ENCODE results near the gene MYOG. TPM values are rescaled to one million over a fixed set of nuclear protein-coding genes. Genes with fewer than 3 reads are reported as not detected.

MYOG gene
- total RNA-seq, 1 donor from 2014 or later, result not detected

DNA sequence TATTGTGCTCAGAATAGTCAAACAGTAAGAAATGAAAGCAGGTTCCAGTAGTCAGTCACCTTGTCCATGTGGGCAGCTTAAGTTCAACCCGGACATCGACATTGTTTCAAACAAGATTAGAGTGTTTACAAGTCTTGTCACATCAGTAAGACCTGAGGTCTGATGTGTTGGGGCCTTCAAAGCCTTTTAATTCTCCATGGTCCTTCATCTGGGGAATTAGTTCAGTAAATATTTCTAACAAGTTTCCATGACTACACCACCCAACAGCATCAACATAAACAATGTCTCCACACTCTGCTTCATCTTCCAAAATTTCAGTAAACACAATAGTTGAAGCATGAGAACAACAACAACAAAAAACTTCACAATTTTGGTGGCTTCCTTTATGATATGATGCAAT is 26.7 kb upstream of the MYOG start:
- Histone ChIP-seq H3K27ac (replicated peaks) (no peak overlapping the region), H3K4me1 (no peaks in the 10 kb centered on the region), H3K36me3 (no peaks in the 10 kb centered on the region), H3K4me3 (no peak overlapping the region), H3K9me3 (replicated peaks) (no peaks in the 10 kb centered on the region), H3K27me3 (ENCODE audit: low read depth) (peaks cover 35% of the 10 kb centered on the region)
- intact Hi-C loops (cut with micrococcal nuclease), result loop anchor here (10.0 kb wide), 1 partner anchor 68 kb away; no protein-coding TSS in a partner anchor
- no peak for DNase-seq
- TF ChIP-seq, protein P1, sequence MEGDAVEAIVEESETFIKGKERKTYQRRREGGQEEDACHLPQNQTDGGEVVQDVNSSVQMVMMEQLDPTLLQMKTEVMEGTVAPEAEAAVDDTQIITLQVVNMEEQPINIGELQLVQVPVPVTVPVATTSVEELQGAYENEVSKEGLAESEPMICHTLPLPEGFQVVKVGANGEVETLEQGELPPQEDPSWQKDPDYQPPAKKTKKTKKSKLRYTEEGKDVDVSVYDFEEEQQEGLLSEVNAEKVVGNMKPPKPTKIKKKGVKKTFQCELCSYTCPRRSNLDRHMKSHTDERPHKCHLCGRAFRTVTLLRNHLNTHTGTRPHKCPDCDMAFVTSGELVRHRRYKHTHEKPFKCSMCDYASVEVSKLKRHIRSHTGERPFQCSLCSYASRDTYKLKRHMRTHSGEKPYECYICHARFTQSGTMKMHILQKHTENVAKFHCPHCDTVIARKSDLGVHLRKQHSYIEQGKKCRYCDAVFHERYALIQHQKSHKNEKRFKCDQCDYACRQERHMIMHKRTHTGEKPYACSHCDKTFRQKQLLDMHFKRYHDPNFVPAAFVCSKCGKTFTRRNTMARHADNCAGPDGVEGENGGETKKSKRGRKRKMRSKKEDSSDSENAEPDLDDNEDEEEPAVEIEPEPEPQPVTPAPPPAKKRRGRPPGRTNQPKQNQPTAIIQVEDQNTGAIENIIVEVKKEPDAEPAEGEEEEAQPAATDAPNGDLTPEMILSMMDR (IDR thresholded peaks at IDR 0.05; ENCODE audit: borderline replicate concordance), result no peak

- Histone ChIP-seq H3K36me3 (no peaks in the 10 kb centered on the region), H3K9me3 (replicated peaks) (peaks cover 15% of the 10 kb centered on the region), H3K27me3 (ENCODE audit: low read depth) (peaks cover 34% of the 10 kb centered on the region), H3K4me1 (no peaks in the 10 kb centered on the region), H3K27ac (replicated peaks) (no peak overlapping the region), H3K4me3 (no peak overlapping the region)
- no peak for DNase-seq
- intact Hi-C loops (cut with micrococcal nuclease), result no loop called here
- TF ChIP-seq, protein P1 (IDR thresholded peaks at IDR 0.05; ENCODE audit: borderline replicate concordance), result no peak
These were observed 19.1 kb upstream of the MYOG start for GRCh38 chr1:203104789-203105390.

- no peak for DNase-seq
- Histone ChIP-seq H3K27ac (replicated peaks) (no peak overlapping the region), H3K4me3 (no peak overlapping the region), H3K4me1 (no peaks in the 10 kb centered on the region), H3K9me3 (replicated peaks) (peaks cover 15% of the 10 kb centered on the region), H3K36me3 (no peaks in the 10 kb centered on the region), H3K27me3 (ENCODE audit: low read depth) (peaks cover 28% of the 10 kb centered on the region)
- intact Hi-C loops (cut with micrococcal nuclease), result no loop called here
- TF ChIP-seq, protein P1 (IDR thresholded peaks at IDR 0.05; ENCODE audit: borderline replicate concordance), result no peak
These were observed 18.1 kb upstream of the MYOG start for GRCh38 chr1:203103829-203104495.

DNA sequence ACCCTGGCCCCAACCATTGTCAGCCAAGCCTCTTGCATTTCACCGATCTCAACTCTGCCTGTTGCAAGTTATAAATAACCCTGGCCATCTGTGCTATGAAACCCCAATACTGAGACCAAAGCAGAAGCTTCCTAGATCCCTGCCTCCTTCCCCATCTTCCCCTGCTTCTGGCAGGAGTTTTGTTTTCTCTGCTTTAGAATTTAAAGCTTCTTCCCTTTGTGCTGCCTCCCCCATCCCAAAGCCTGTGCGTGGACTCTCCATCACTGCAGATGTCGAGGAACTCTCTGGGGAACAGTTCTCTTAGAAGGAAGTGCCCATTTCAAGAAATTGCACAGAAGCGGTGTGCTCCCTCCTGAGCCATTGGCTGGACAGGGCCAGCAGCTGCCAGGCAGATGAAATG is 17.4 kb upstream of the MYOG start:
- H3K36me3 ChIP-seq, result no peaks in the 10 kb centered on the region
- H3K27me3 ChIP-seq (ENCODE audit: low read depth), result peaks cover 21% of the 10 kb centered on the region
- H3K4me1 ChIP-seq, result no peaks in the 10 kb centered on the region
- TF ChIP-seq, protein P1 (IDR thresholded peaks at IDR 0.05; ENCODE audit: borderline replicate concordance), result no peak
- peaks cover 15% of the 10 kb centered on the region for H3K9me3 ChIP-seq (replicated peaks)
- no peak for DNase-seq
- intact Hi-C loops (cut with micrococcal nuclease), result no loop called here
- no peak overlapping the region for H3K4me3 ChIP-seq
- no peak overlapping the region for H3K27ac ChIP-seq (replicated peaks)

DNA sequence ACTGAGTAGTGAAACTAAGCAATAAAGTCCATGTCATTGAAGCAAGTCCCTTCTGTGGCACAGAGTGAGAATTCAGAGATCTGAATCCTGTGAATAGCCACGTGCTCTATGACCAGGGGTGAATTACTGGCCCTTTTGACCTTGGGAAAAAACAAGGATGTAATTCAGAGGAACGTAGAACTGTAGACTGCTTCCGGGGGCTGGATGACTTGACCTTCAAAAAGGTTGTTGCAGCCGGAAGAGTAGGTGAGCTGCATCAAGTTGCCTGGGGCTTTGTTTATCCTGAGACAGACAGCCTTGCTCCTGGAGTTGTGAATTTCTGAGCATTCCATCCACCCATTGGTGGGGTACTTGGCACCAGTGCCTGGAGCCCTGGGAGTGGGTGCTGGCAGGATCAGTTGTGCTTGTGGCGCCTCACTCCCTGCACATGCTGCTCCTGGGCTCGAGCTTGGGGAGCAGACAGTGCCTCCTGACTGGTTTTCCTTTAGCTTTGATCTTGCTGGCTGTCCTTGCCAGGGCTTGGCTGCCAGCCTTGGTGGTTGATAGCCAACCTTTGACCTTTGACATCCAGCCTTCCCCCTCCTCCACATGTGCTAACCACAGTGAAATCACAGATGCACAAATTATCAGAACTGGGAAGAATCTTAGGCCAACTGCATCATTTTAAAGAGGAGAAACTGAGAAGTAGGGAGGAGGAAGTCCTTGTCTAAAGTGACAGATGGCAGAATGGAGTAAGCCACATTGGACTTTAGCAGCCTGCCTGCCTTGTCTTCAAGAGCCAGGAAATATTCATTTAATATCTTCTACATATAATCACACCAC is 16.2 kb upstream of the MYOG start:
- Histone ChIP-seq H3K36me3 (no peaks in the 10 kb centered on the region), H3K4me1 (no peaks in the 10 kb centered on the region), H3K27ac (replicated peaks) (no peak overlapping the region), H3K27me3 (ENCODE audit: low read depth) (peaks cover 10% of the 10 kb centered on the region), H3K4me3 (no peak overlapping the region), H3K9me3 (replicated peaks) (peaks cover 15% of the 10 kb centered on the region)
- DNase-seq, result no peak
- TF ChIP-seq, protein P1 (IDR thresholded peaks at IDR 0.05; ENCODE audit: borderline replicate concordance), result no peak
- intact Hi-C loops (cut with micrococcal nuclease), result no loop called here
